ENCODE measurements around the gene TGFA.

GRCh38 chr2:70548233-70548632, 5.4 kb downstream of the TGFA start:
- no peak for TF ChIP-seq CTCF (conservative IDR thresholded peaks at IDR 0.05 in 1 of 2, IDR thresholded peaks at IDR 0.05 in 1 of 2; ENCODE audit: low read depth in 1 of 2, low read length in 2 of 2)
- TF ChIP-seq EZH2 (IDR thresholded peaks at IDR 0.05; ENCODE audit: low read length, missing control alignments), result no peak

Measured in fibroblast of lung (primary cell).